Activated CD8-positive, alpha-beta memory T cell treated with anti-CD3 and anti-CD28 coated beads, Interleukin-2, amount 10 ng/mL, durations not matched to agents 7 days and 5 days (primary cell): ENCODE data around the gene SP9. TPM values are rescaled to one million over a fixed set of nuclear protein-coding genes. Genes with fewer than 3 reads are reported as not detected.

Experiments
- ATAC-seq: fragments of 150-1000 bp; cut with Tn5 transposase; one replicate; pipeline ENCODE4 v1.10.0; 2021; ENCODE audit warnings: moderate library complexity
- CTCF ChIA-PET: fragments of 350-600 bp; sonication (Branson Sonifier 250); formaldehyde crosslinking; loops from one replicate; lab custom pipeline; 2021; ENCODE audit warnings: antibody characterized with exemption; lab: Charles Lee
- DNase-seq: peaks from one replicate; pipeline ENCODE4 v3.0.0-alpha.2; 2020
- H3K27ac Mint-ChIP-seq: one replicate; pipeline ENCODE4 v1.8.0; 2021; ENCODE audit warnings: mild to moderate bottlenecking, mixed read lengths
- H3K27me3 Mint-ChIP-seq: one replicate; pipeline ENCODE4 v1.8.0; 2021; ENCODE audit warnings: mixed read lengths
- H3K36me3 Mint-ChIP-seq: one replicate; pipeline ENCODE4 v1.8.0; 2021; ENCODE audit warnings: mild to moderate bottlenecking, mixed read lengths
- H3K4me1 Mint-ChIP-seq: one replicate; pipeline ENCODE4 v1.8.0; 2021; ENCODE audit warnings: mixed read lengths
- H3K4me3 Mint-ChIP-seq: one replicate; pipeline ENCODE4 v1.8.0; 2021; ENCODE audit warnings: mild to moderate bottlenecking, moderate library complexity, mixed read lengths
- H3K9me3 Mint-ChIP-seq: one replicate; pipeline ENCODE4 v1.8.0; 2022; ENCODE audit warnings: low read depth, mixed read lengths
- total RNA-seq, 2 experiments: library from RNA; stranded (reverse); gene quantifications; one replicate each; pipeline ENCODE4 v1.2.3, GENCODE V29; 2021

Gene SP9
- total RNA-seq, 2 experiments from 2014 or later, result not detected

DNA sequence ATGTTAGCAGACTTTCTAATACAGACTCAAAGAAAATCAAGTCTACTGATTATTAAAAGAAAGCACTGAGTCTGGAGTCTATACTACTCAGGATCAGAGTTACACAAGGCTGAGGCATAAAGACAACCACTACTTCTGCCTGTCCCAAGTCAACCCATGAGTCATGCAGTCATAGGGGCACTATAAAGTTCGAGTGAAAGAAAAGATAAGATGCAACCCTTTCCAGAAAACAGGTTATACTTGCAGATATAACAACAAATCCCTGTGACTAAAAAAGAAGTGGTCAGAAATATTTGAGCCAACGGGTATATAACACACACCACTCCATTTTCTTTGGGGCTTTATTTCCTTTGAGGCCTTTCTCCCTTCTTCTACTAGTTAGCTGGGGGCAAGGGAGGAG lies 42.2 kb downstream of the SP9 start:
- DNase-seq (no peak), ATAC-seq (no peak)
- Mint-ChIP-seq H3K4me1 (no peaks in the 10 kb centered on the region), H3K36me3 (peaks cover 18% of the 10 kb centered on the region), H3K4me3 (no peak overlapping the region), H3K27ac (no peak overlapping the region), H3K27me3 (no peaks in the 10 kb centered on the region), H3K9me3 (no peaks in the 10 kb centered on the region)
- CTCF ChIA-PET, result no interaction called here

DNA sequence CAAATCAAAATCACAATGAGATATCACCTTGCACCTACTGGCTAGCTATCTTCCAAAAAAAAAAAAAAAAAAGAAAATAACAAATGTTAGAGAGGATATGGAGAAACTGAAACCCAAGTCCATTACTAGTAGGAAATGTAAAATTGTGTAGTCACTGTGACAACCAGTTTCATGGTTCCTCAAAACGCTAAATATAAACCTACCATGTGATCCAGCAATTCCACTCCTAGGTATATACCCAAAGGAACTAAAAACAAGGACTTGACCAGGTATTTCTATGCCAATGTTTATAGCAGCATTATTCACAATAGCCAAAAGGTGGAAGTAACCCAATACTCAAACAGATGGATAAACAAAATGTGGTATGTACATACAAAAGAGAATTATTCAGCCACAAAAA lies 49.0 kb downstream of the SP9 start:
- no peak overlapping the region for H3K4me3 Mint-ChIP-seq
- no peaks in the 10 kb centered on the region for H3K9me3 Mint-ChIP-seq

DNA sequence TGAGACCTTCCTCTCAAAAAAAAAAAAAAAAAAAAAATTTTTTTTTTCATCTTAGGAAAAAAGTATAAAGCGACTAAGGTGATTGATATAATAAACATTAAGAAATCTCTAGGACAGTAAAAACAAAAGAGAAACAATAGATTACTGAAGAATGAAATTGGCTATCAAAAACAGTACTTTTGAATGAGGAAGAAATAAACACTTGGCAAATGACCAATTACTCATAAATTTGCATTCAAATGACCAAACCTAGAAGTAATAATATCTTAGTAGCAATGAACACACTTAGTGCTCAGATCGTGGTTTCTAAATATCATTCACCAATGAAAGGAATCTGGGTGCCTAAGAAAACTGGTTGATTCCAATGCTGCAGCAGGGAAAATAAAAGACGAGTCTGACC lies 50.4 kb downstream of the SP9 start:
- CTCF ChIA-PET, result interaction anchor here (0.8 kb wide), 1 partner anchor 9 kb away, joined by 3 read pairs; no protein-coding TSS in a partner anchor
- H3K27me3 Mint-ChIP-seq, result no peaks in the 10 kb centered on the region
- DNase-seq (no peak), ATAC-seq (no peak)
- peaks cover 32% of the 10 kb centered on the region for H3K36me3 Mint-ChIP-seq
- H3K9me3 Mint-ChIP-seq, result no peaks in the 10 kb centered on the region
- peaks cover 3% of the 10 kb centered on the region for H3K4me1 Mint-ChIP-seq
- no peak overlapping the region for H3K27ac Mint-ChIP-seq
- no peak overlapping the region for H3K4me3 Mint-ChIP-seq

More for the DNA sequence above, 49.0 kb downstream of the SP9 start:
- CTCF ChIA-PET, result no interaction called here
- ATAC-seq (no peak), DNase-seq (no peak)
- Mint-ChIP-seq H3K36me3 (peaks cover 19% of the 10 kb centered on the region), H3K4me1 (peaks cover 3% of the 10 kb centered on the region), H3K27ac (no peak overlapping the region), H3K27me3 (no peaks in the 10 kb centered on the region)

Other genes with a start within 250 kb of the SP9 start
- gene OLA1, start 86.4 kb upstream of the SP9 start, total RNA-seq, result 10 to 100 TPM; 64.3 to 83.1 TPM
- 10 to 100 TPM; 16.9 to 20.9 TPM for gene SCRN3, start 60.8 kb downstream of the SP9 start, total RNA-seq
- gene GPR155, start 152.1 kb downstream of the SP9 start, total RNA-seq, result 10 to 100 TPM in 1 of 2 experiments, 1 to 10 TPM in 1; 7.1 to 13.5 TPM